Heart left ventricle (tissue), 16 donors: ENCODE data around the gene TMC6. TPM values are rescaled to one million over a fixed set of nuclear protein-coding genes. Genes with fewer than 3 reads are reported as not detected.

Source experiments
- ATAC-seq, 4 donors: fragments of 200-7000 bp; cut with Tn5 transposase; one replicate each; pipeline ENCODE4 v1.9.1; 2020 to 2022; ENCODE audit warnings: moderate library complexity in 4 of 4, mild to moderate bottlenecking in 3 of 4, moderate number of reproducible peaks in 1 of 4
- DNase-seq, 5 donors: peaks; one replicate each; pipeline ENCODE4 v3.0.0-alpha.2; 2020
- H3K27ac ChIP-seq, 12 donors: fragments of 200-600 bp; sonication (generic) in 4 of 12; one replicate each; pipeline versions ENCODE4 v1.5.0 to v1.8.0; 2016 to 2022; ENCODE audit warnings: mild to moderate bottlenecking in 2 of 12
- H3K27me3 ChIP-seq, 9 donors: fragments of 200-600 bp; sonication (generic) in 2 of 9; one replicate each; pipeline versions ENCODE4 v1.5.1 to v1.8.0; 2016 to 2022; ENCODE audit warnings: mild to moderate bottlenecking in 3 of 9
- H3K36me3 ChIP-seq, 9 donors: fragments of 200-600 bp; sonication (generic) in 2 of 9; one replicate each; pipeline versions ENCODE4 v1.5.0 to v1.8.0; 2018 to 2022; ENCODE audit warnings: mild to moderate bottlenecking in 2 of 9
- H3K4me1 ChIP-seq, 12 donors: fragments of 200-600 bp; sonication (generic) in 4 of 12; one replicate each; pipeline versions ENCODE4 v1.5.0 to v1.8.0; 2016 to 2022; ENCODE audit warnings: mild to moderate bottlenecking in 3 of 12
- H3K4me3 ChIP-seq, 12 donors: fragments of 200-600 bp; sonication (generic) in 4 of 12; one replicate each; pipeline versions ENCODE4 v1.5.0 to v1.8.0; 2017 to 2022; ENCODE audit warnings: mild to moderate bottlenecking in 9 of 12, moderate library complexity in 4 of 12
- H3K9me3 ChIP-seq, 12 donors: fragments of 200-600 bp; sonication (generic) in 4 of 12; one replicate each; pipeline versions ENCODE4 v1.5.0 to v1.8.0; 2016 to 2022; ENCODE audit warnings: mild to moderate bottlenecking in 1 of 12
- CTCF ChIP-seq, 12 donors: fragments of 200-600 bp; sonication (generic) in 4 of 12; IDR thresholded peaks; one replicate each; pipeline versions ENCODE4 v1.5.0 to v1.8.0; 2018 to 2022; ENCODE audit warnings: antibody characterized with exemption in 12 of 12, mild to moderate bottlenecking in 5 of 12
- POLR2A ChIP-seq, 2 donors: fragments of 450-650 bp; IDR thresholded peaks; one replicate each; pipeline ENCODE4 v1.6.1; 2017; ENCODE audit warnings: antibody characterized with exemption in 2 of 2, mild to moderate bottlenecking in 2 of 2, moderate library complexity in 2 of 2
- WGBS, 4 donors: extraction: QIAGEN DNeasy Blood & Tissue Kit in 2 of 4; methylation state at CpG; one replicate each; pipeline versions ENCODE4 v1.1.5 to v1.1.7; 2013 to 2018; 5-methylcytosine and 5-hydroxymethylcytosine counted together
- intact Hi-C, 10 donors: fragments of 100-400 bp; cut with DNase I; formaldehyde crosslinking; loops; one replicate each; pipeline versions ENCODE4 v1.11.1 to v1.14.2; 2022
- polyA plus RNA-seq, 2 donors: library from polyadenylated mRNA; stranded (reverse); fragments of 200-250 nt; gene quantifications; one replicate each; pipeline ENCODE4 v1.2.3, GENCODE V29; 2013
- total RNA-seq, 9 donors: library from RNA; depleted of rRNA in 2 of 9; stranded (reverse); fragments of >200 nt in 2 of 9; fragmentation: NEBNext Ultra II Directional in 3 of 9; extraction: Animal tissue kit (Norgen Biotek cat#: 25700) in 3 of 9; gene quantifications; one replicate each; pipeline versions ENCODE4 v1.1.0 to v1.2.4, GENCODE V29; 2016 to 2023
- donor health status: ischemic (EF 13 %, LVEDD 7.1; RV severe dilation, severe dysfunction).
- donor health status: healthy with polysubstance abuse.
- donor health status: DM: no; HTN: yes; CAD: no.
- donor health status: DM: no; HTN: no; CAD: no.
- donor health status: ischemic (EF 25% LVEDD 6.9; RV normal size, moderate dysfunction).
- donor health status: ischemic (EF 25% LVEDD 5.7; RV mildly dilated, moderate dysfunction).
- donor health status: healthy.
- donor health status: DM: yes; HTN: yes; CAD: no.
- donor health status: ischemic (EF 35%, LVEDD 5.7; RV mildly dilated, moderate dysfunction).
- donor health status: nonischemic (EF 11% LVEDD 7.7; RV severe dilation, severe dysfunction).
- donor health status: DM: yes; HTN: yes; CAD: no.
- donor health status: PGD.
- donor health status: ischemic (EF 29% LVEDD 5.4; RV normal size, mild dysfunction).
- donor health status: nonischemic (EF 23%, LVEDD 6.1; RV moderate dilation, normal function).

Gene TMC6
- total and polyA plus RNA-seq, 11 donors = 31.2 to 139 (median 69.9) TPM

- Histone ChIP-seq H3K36me3 (peaks cover 0 to 43% (median 17%) of the 10 kb centered on the region in 9 donors), H3K27me3 (peaks cover 0 to 4% (median 0%) of the 10 kb centered on the region in 9 donors), H3K4me3 (peak overlapping the region; percentile 71 to 98 (median 88)), H3K27ac (peak overlapping the region; percentile 76 to 98 (median 94)), H3K4me1 (peaks cover 14 to 83% (median 60%) of the 10 kb centered on the region in 12 donors), H3K9me3 (no peaks in the 10 kb centered on the region)
- DNase-seq (peak; percentile 81 to 88 (median 85)), ATAC-seq (peak; percentile 42 to 70 (median 48))
- intact Hi-C loops = loop anchor here in 8 of 10 donors (5.0 kb wide), 3 partner anchors 45 to 125 kb away; no protein-coding TSS in a partner anchor
- WGBS, 4 donors = 4 to 10% (median 6%) methylated on average over 14 to 25 of the region's 25 CpGs
- TF ChIP-seq CTCF (IDR thresholded peaks at IDR 0.05) (no peak), POLR2A (IDR thresholded peaks at IDR 0.05) (no peak)
Observed at GRCh38 chr17:78127239-78127887, 1.2 kb downstream of the TMC6 start.

GRCh38 chr17:78126895-78127238 is 1.7 kb downstream of the TMC6 start:
- Histone ChIP-seq H3K36me3 (peaks cover 0 to 48% (median 22%) of the 10 kb centered on the region in 9 donors), H3K27me3 (peaks cover 0 to 4% (median 0%) of the 10 kb centered on the region in 9 donors), H3K4me3 (peak overlapping the region in 10 of 12 donors; percentile 74 to 94 (median 88)), H3K4me1 (peaks cover 14 to 82% (median 60%) of the 10 kb centered on the region in 12 donors), H3K27ac (peak overlapping the region; percentile 76 to 98 (median 94)), H3K9me3 (no peaks in the 10 kb centered on the region)
- WGBS, 4 donors = 43 to 65% (median 56%) methylated on average over 5 to 6 of the region's 6 CpGs
- DNase-seq (no peak), ATAC-seq (peak in 1 of 4 donors; percentile 0)
- TF ChIP-seq POLR2A (IDR thresholded peaks at IDR 0.05) = no peak
- no peak for TF ChIP-seq CTCF (IDR thresholded peaks at IDR 0.05)
- intact Hi-C loops = loop anchor here in 8 of 10 donors (5.0 kb wide), 3 partner anchors 45 to 125 kb away; no protein-coding TSS in a partner anchor

- peaks cover 0 to 54% (median 27%) of the 10 kb centered on the region in 9 donors for H3K36me3 ChIP-seq
- TF ChIP-seq CTCF (IDR thresholded peaks at IDR 0.05) = no peak
- no peak for TF ChIP-seq POLR2A (IDR thresholded peaks at IDR 0.05)
- intact Hi-C loops = loop anchor here in 8 of 10 donors (5.0 kb wide), 3 partner anchors 46 to 126 kb away; no protein-coding TSS in a partner anchor
- WGBS, 4 donors = 37 to 50% (median 45%) methylated on average over 17 to 25 of the region's 25 CpGs
- peak overlapping the region in 9 of 12 donors; percentile 32 to 93 (median 80) for H3K4me3 ChIP-seq
- H3K27me3 ChIP-seq = peaks cover 0 to 4% (median 0%) of the 10 kb centered on the region in 9 donors
- H3K4me1 ChIP-seq = peaks cover 14 to 81% (median 60%) of the 10 kb centered on the region in 12 donors
- peak overlapping the region; percentile 76 to 98 (median 94) for H3K27ac ChIP-seq
- DNase-seq (peak; percentile 64 to 84 (median 75)), ATAC-seq (peak; percentile 18 to 55 (median 34))
- no peaks in the 10 kb centered on the region for H3K9me3 ChIP-seq
Observed at GRCh38 chr17:78125976-78126894, 2.3 kb downstream of the TMC6 start.
